HG03575 (cell line): ENCODE measurements around the gene DAPK3.
"Not testable (repeated sequence)": the region's sequence is repeated elsewhere in the genome, so short reads cannot be mapped to it uniquely, and the experiment has no call there.

Experiments used
- ATAC-seq: cut with Tn5 transposase; IDR thresholded peaks from one replicate; pipeline ENCODE4 v1.9.1; 2021; ENCODE audit not compliant: unreplicated experiment, insufficient number of reproducible peaks, low FRiP score; ENCODE audit errors: extremely low read depth

DAPK3 gene

DNA sequence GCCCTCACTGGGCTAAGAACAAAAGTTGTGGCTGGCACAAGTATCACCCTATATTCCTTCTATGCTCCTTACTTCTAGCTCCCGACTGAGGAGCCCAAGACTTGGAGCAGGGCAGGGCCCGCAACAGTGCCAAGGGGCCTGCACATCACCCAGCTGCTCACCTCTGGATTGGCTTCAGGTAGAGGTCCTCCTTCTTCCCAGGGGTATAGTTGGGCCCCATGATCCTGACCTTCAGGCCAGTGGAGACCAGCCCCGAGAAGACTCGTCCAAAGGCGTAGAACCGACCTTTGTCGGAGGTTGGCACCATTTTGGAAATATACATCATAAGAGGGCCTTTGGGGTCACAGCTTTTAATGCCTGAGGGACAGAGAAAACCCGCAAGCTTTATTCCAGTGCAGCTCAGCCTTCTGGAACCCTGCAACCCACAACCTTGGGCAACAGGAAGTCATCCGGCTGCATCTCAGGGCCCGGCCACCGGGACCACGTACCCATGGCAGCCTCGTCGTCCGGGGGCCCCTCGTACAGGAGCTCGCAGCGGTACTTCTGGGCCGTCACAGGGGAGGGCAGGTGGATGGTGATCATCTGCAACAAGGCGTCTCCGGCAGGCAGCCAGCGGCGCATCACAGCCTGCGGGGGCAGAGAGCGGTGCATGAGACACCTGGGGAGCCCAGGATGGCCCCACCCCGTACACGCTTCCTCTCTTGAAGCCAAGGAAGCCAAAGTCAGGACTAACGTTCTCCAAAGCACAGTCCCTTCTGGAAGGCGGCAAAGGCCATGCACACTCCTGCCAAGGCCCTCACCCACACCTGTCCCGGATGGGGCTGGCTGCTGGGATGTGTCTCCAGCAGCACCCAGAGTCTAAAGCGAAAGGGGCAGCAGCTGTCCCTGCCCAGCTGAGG lies 9.7 kb upstream of the DAPK3 start:
- no peak for ATAC-seq

DNA sequence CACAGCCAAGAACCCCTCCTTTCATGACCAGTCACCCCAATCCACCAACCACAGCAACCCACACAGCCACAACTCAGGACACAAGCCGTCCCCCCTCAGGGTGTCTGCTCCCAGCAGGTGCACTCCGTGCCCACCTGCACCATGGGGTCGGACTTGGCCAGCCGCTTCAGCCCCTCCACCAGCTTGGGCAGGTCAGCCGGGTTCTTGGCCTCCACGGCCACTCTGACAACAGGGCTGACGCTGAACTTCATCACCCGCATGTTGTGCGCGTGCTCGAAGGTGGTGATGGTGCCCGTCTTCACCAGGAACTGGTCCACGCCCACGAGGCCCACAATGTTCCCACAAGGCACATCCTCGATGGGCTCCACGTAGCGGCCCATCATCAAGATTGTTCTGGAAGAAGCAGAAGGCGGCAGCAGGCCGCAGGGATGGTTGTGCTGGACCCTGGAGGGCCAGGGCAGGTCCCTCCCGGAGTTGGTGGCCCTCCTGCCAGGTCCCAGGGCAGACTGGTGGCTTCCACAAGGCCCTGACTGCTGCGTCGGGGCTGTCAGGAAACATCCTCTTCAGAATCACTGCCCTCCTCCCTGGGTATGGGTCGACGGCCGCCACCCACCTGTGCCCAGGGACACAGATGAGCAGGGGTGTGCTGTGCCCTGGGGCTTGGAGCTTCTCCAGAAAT lies 8.9 kb upstream of the DAPK3 start:
- ATAC-seq: no peak

DNA sequence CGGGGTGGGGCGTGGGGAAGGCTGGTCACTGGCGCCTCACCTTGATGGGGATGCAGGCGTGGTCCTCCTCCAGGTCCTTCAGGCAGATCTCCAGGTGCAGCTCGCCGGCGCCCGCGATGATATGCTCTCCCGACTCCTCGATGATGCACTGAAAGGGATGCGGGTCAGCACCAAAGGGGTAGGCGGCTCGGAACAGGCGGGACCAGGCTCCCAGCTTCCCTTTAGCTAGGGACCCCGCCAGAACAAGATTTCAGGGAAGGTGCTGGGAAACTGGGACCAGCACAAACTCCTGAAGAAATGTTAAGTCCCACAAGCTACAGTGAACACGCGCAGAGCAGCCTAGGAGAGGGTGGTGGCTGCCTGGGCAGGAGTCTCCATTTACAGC lies 8.4 kb upstream of the DAPK3 start:
- ATAC-seq: no peak

GRCh38 chr19:3978145-3978544 lies 7.2 kb upstream of the DAPK3 start:
- ATAC-seq: no peak

DNA sequence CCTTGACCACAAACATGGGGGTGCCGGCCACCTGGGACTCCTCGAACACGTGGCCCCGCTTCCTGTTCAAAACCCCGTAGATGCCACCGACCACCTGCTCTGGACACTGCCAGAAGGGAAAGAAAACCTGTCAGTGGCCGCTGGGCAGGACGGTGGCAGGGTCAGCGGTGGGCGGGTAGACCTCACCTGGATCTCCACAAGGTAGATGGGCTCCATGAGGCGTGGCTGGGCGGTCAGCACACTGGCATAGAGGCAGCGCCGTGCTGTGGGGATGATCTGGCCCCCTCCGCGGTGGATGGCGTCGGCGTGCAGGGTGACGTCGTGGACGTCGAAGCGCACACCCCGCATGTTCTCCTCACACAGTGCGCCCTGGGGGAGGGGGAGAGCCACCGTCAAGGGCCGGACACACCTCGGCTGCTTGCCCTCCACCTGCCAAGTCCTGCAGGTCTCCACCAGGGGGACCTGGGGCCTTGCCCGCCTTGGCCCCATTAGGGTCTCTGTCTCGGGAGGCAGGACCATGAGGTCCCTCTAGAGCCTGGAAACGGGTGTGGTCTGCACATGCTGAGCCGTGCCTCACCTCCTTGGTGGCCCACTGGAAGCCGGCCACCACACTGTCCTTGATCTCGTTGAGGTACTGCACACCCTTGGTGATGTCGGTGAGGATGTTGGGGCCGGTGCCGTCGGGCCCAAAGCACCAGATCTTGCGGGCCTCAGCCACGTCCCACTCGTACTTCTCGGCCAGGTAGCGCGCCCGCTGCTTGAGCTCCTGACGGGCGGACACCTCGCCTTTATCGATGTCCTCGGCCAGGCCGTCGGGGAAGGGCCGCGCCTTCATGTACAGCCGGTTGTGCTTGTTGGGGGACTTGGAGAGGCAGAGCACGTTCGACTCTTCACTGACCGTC lies 6.6 kb upstream of the DAPK3 start:
- no peak for ATAC-seq

DNA sequence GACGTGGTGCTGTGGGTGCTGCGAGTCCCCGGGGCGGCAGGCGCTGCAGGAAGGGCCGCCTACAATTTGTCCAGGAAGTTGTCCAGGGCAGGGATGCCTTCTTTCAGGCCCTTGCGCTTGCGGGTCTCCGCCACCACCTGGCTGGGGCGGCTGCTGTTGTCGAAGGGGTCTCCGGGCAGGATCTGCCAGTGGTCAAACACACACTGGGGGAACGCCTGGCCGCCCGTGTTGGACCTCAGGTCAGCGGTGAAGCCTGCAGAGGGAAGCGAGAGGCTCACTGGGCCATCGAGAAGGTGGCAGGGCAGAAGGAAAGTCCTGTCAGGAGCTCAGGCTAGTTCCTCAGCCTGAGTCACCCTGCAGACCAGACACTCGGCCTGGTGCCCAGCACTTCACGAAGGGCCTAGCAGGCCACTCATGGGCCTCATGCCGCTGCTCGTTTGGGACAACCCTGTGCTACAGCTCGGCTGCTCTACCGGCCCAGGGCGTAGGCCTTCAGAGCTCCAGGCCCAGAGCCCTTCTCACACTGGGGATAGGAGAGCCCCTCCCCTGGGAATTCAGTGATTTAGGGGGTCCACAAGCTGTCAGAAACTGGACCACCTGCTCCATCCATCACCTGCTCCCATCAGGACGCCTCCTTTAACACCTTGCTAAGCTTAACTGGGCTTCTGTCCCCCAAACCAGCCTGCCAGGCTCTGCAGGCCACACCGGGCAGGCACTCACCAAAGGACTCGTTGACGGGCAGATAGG lies 5.8 kb upstream of the DAPK3 start:
- no peak for ATAC-seq

- no peak for ATAC-seq
Measured at GRCh38 chr19:3975637-3976087, 4.8 kb upstream of the DAPK3 start.

DNA sequence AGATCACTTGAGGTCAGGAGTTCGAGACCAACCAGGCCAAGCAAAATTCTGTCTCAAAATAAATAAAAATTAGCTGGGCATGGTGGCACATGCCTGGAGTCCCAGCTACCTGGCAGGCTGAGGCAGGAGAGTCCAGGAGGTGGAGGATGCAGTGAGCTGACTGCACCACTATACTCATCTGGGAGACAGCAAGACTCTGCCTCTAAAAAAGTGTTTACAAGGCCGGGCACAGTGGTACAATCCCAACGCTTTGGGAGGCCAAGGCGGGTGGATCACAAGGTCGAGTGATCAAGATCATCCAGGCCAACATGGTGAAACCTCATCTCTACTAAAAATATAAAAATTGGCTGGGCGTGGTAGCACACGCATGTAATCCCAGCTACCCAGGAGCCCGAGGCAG lies 4.2 kb upstream of the DAPK3 start:
- no peak for ATAC-seq

DNA sequence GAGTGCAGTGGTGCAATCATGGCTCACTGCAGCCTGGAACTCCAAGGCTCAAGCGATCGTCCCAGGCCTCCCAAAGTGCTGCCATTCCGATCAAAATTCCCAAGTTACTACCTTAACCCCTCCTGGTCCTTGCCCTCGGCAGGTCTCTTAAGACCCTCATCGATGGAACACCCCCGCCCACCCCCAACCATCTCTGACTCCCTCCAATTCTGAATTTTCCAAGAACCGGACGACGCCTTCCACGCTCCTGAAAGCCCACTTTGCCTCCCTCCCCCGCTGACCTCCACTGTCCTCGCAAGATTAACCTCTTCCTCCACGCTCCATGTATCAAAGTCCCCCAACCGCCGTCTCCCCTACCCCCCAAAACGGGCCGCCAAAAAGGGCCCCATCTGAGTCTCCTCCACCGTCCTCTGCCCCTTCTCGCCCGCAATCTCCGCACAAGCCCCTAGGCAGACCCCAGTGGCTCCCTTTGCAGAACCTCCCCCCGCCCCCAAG lies 539 bp downstream of the DAPK3 start:
- ATAC-seq: no peak

DNA sequence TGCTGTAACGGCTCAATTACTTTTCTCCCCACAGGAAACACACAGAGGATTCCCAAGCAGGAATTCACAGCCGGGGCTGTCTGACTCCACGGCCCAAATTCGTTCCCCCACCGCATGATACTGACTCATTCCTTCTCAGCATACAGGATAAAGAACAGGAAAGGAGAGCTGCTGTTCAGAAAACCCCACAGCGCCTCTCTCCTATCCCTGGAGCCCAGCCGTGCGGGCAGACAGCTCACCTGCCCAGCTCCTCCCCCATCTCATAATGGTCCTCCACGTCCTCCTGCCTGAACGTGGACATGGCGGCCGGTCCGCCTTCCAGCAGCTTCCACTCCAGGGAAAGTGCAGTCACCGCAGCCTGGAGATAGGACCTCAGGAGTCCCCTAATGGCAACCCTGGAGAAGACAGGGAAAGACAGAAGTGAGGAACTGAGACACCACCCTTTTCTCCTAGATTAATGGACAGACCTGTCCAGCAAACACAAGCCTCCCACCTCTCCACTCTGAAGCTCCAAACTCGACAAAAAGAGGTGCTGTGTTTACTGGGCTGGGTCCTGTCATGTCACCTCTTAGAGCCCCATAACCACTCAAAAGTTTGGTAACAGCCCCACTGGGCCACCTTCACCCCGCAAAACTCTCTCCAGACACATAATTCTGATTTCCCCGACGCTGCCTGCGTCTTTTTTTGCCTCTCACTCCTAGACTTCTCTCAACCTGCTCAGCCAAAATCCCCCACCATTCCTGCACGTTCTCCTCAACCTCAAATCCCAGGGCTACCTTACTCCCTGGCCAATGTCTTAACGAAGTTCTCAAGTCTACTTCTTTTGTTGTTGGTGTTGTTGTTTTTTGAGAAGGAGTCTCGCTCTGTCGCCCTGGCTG lies 1.2 kb downstream of the DAPK3 start:
- no peak for ATAC-seq

- no peak for ATAC-seq
Measured at GRCh38 chr19:3968556-3969434, 2.1 kb downstream of the DAPK3 start.

DNA sequence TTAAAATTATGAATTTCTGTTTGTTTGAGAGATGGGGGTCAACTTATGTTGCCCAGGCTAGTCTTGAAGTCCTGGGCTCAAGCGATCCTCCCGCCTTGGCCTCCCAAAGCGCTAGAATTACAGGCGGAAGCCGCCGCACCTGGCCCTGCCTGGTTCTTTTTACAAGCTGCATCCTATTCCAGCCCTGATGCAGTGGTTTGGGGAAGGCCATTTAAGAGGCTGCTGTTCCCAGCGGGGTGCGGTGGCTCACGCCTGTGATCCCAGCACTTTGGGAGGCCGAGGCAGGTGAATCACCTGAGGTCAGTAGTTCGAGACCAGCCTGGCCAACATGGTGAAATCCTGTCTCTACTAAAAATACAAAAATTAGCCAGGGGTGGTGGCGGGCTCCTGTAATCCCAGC lies 2.9 kb downstream of the DAPK3 start:
- ATAC-seq: not testable (repeated sequence)

GRCh38 chr19:3966051-3967017 lies 4.6 kb downstream of the DAPK3 start:
- ATAC-seq: no peak

- ATAC-seq: no peak
Measured at GRCh38 chr19:3964256-3965194, 6.4 kb downstream of the DAPK3 start.
